ENCODE data around the gene ATP12A. TPM values are rescaled to one million over a fixed set of nuclear protein-coding genes. Genes with fewer than 3 reads are reported as not detected.

ATP12A gene
- total RNA-seq, 1 experiment from 2014 or later: not detected

DNA sequence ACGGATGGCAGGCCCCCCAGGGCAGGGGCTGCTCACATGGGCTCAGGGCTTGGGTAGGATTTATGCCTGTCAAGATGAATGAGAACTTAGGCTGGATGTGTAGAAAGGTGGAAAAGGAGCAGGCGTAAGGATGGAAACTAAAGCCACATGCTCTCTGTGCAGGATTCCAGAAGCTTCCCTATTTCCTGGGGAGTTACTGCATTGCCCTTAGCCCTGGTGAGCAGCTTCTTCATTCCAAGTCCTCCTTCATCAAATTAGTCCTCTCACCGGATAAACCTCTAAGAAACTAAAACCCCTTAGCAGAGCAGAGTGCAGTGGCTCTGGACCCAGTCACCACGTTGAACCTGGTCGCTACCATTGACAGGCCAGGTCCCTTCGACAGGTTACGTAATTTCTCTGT lies 7.4 kb downstream of the ATP12A start:
- Histone ChIP-seq H3K27me3 (ENCODE audit: control insufficient read depth, insufficient read depth, low read length) (no peaks in the 10 kb centered on the region), H3K4me1 (ENCODE audit: control insufficient read depth, insufficient read depth, low read length) (no peaks in the 10 kb centered on the region), H3K4me3 (ENCODE audit: low read depth in 2 of 2, low read length in 2 of 2) (no peak overlapping the region), H3K36me3 (ENCODE audit: control insufficient read depth, insufficient read depth, low read length) (no peaks in the 10 kb centered on the region), H3K27ac (ENCODE audit: low read length) (no peak overlapping the region), H3K9me3 (ENCODE audit: control insufficient read depth, insufficient read depth, low read depth, low read length) (no peaks in the 10 kb centered on the region)
- no peak for DNase-seq (ENCODE audit: low read depth, low spot score)
- CTCF ChIA-PET: no interaction called here
- no TSS peak for BruUV-seq (replicated peaks)
- intact Hi-C loops (cut with micrococcal nuclease; ENCODE audit: unreplicated experiment): no loop called here
- no peak for ATAC-seq
- in situ Hi-C loops (cut with HindIII; ENCODE audit: low pct_unique_long_range_greater_than_20kb, low sequenced_read_pairs): no loop called here
- TF ChIP-seq SIN3A (IDR thresholded peaks at IDR 0.05; ENCODE audit: borderline replicate concordance, insufficient read depth, low read depth, low read length) (no peak), POLR2AphosphoS5 (IDR thresholded peaks at IDR 0.05; ENCODE audit: low read depth, low read length) (no peak), TCF7L2 (IDR thresholded peaks at IDR 0.05; ENCODE audit: low read depth, low read length) (no peak)
- TF ChIP-seq, protein P1, sequence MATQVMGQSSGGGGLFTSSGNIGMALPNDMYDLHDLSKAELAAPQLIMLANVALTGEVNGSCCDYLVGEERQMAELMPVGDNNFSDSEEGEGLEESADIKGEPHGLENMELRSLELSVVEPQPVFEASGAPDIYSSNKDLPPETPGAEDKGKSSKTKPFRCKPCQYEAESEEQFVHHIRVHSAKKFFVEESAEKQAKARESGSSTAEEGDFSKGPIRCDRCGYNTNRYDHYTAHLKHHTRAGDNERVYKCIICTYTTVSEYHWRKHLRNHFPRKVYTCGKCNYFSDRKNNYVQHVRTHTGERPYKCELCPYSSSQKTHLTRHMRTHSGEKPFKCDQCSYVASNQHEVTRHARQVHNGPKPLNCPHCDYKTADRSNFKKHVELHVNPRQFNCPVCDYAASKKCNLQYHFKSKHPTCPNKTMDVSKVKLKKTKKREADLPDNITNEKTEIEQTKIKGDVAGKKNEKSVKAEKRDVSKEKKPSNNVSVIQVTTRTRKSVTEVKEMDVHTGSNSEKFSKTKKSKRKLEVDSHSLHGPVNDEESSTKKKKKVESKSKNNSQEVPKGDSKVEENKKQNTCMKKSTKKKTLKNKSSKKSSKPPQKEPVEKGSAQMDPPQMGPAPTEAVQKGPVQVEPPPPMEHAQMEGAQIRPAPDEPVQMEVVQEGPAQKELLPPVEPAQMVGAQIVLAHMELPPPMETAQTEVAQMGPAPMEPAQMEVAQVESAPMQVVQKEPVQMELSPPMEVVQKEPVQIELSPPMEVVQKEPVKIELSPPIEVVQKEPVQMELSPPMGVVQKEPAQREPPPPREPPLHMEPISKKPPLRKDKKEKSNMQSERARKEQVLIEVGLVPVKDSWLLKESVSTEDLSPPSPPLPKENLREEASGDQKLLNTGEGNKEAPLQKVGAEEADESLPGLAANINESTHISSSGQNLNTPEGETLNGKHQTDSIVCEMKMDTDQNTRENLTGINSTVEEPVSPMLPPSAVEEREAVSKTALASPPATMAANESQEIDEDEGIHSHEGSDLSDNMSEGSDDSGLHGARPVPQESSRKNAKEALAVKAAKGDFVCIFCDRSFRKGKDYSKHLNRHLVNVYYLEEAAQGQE (IDR thresholded peaks at IDR 0.05; ENCODE audit: insufficient read depth in 1 of 2, low read depth in 2 of 2, low read length in 1 of 2): no peak
- TF ChIP-seq, protein P2, sequence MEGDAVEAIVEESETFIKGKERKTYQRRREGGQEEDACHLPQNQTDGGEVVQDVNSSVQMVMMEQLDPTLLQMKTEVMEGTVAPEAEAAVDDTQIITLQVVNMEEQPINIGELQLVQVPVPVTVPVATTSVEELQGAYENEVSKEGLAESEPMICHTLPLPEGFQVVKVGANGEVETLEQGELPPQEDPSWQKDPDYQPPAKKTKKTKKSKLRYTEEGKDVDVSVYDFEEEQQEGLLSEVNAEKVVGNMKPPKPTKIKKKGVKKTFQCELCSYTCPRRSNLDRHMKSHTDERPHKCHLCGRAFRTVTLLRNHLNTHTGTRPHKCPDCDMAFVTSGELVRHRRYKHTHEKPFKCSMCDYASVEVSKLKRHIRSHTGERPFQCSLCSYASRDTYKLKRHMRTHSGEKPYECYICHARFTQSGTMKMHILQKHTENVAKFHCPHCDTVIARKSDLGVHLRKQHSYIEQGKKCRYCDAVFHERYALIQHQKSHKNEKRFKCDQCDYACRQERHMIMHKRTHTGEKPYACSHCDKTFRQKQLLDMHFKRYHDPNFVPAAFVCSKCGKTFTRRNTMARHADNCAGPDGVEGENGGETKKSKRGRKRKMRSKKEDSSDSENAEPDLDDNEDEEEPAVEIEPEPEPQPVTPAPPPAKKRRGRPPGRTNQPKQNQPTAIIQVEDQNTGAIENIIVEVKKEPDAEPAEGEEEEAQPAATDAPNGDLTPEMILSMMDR (IDR thresholded peaks at IDR 0.05): no peak
- POLR2A ChIA-PET: no interaction called here

DNA sequence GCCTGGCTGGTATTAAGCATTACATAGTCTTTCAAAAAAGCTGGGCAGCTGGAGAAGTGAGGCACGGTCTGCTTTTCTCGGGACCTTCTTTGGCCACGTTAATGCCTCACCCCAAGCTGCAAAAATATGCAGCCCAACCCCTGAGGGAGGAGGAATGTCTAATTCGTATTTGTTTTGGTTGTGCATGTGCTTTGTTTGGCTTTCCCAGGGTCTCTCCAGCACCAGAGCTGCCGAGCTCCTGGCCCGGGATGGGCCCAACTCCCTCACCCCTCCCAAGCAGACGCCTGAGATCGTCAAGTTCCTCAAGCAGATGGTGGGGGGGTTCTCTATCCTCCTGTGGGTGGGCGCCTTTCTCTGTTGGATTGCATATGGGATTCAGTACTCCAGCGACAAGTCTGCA lies 7.9 kb downstream of the ATP12A start:
- H3K9me3 ChIP-seq (ENCODE audit: control insufficient read depth, insufficient read depth, low read depth, low read length): no peaks in the 10 kb centered on the region
- ATAC-seq (no peak), DNase-seq (ENCODE audit: low read depth, low spot score) (no peak)
- H3K36me3 ChIP-seq (ENCODE audit: control insufficient read depth, insufficient read depth, low read length): no peaks in the 10 kb centered on the region
- ChIA-PET POLR2A (no interaction called here), CTCF (no interaction called here)
- in situ Hi-C loops (cut with HindIII; ENCODE audit: low pct_unique_long_range_greater_than_20kb, low sequenced_read_pairs): no loop called here
- BruUV-seq (replicated peaks): no TSS peak
- TF ChIP-seq, protein P1 (IDR thresholded peaks at IDR 0.05; ENCODE audit: insufficient read depth in 1 of 2, low read depth in 2 of 2, low read length in 1 of 2): no peak
- TF ChIP-seq, protein P2 (IDR thresholded peaks at IDR 0.05): no peak
- TF ChIP-seq TCF7L2 (IDR thresholded peaks at IDR 0.05; ENCODE audit: low read depth, low read length): no peak
- no peak for TF ChIP-seq POLR2AphosphoS5 (IDR thresholded peaks at IDR 0.05; ENCODE audit: low read depth, low read length)
- no peak for TF ChIP-seq SIN3A (IDR thresholded peaks at IDR 0.05; ENCODE audit: borderline replicate concordance, insufficient read depth, low read depth, low read length)
- H3K4me1 ChIP-seq (ENCODE audit: control insufficient read depth, insufficient read depth, low read length): no peaks in the 10 kb centered on the region
- intact Hi-C loops (cut with micrococcal nuclease; ENCODE audit: unreplicated experiment): no loop called here
- H3K27me3 ChIP-seq (ENCODE audit: control insufficient read depth, insufficient read depth, low read length): no peaks in the 10 kb centered on the region
- no peak overlapping the region for H3K27ac ChIP-seq (ENCODE audit: low read length)
- no peak overlapping the region for H3K4me3 ChIP-seq (ENCODE audit: low read depth in 2 of 2, low read length in 2 of 2)
